ENCODE data around the gene ZFHX2.

The ZFHX2 gene

DNA sequence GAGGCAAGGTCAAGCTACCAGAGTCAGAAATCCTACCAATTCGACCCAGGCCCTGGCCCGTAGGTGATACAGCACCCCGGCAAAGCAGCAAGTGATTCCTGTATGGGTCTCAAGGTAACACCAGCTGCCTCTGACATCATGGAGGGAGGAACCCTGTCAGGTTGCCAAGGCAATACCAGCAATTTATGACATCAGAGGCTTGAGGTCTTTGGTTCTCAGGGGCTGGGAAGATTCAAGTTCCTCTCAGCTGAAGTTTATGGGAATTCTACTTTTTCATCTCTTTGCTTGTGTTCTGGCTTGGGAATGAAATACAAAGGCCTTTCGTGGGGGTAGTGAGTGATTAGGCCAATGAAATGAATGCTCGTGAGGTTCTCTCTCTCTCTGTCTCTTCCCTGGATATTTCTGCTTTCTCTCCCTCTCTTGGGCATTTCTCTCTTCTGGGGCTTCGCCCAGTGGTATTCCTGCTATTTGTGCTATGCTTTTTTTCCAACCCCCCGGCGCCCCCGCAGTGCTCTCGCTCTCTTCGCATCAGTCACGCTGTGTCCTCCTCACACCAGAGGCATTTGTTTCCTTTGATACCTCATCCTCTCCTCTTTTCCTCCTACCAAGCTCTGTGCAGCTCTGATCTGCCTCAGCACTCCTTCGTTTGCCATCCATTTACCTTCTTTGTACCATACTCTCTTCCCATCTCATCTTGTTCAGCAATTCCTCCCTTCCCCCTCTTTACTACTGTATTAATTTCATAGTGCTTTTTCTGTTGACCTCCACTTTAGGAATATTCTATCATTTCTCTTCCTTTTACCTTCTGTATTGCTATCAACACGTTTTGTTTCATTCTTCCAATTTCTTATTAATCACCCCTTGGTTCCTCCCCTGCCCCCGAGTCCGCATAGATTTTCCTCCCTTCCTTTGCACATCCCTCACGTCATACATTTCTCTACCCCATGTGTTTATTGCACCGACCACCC is 2.9 kb downstream of the ZFHX2 start:
- no peak overlapping the region for H3K9ac ChIP-seq (ENCODE audit: low read length)
- H3K36me3 ChIP-seq (replicated peaks; ENCODE audit: insufficient read depth, low read length): no peaks in the 10 kb centered on the region
- no peak overlapping the region for H3K27ac ChIP-seq (ENCODE audit: low read length)
- no peaks in the 10 kb centered on the region for H3K4me1 ChIP-seq (ENCODE audit: low read length)
- no peak overlapping the region for H3K4me3 ChIP-seq (ENCODE audit: low read length)
- H3K79me2 ChIP-seq (ENCODE audit: low read length): no peaks in the 10 kb centered on the region
- no peaks in the 10 kb centered on the region for H3F3A ChIP-seq (ENCODE audit: insufficient read depth, low read length)
- no peak for DNase-seq
- H2AFZ ChIP-seq (ENCODE audit: low read length): no peak overlapping the region
- H3K4me2 ChIP-seq (ENCODE audit: low read depth, low read length): no peak overlapping the region
- H4K20me1 ChIP-seq (ENCODE audit: insufficient read depth, low read length): no peaks in the 10 kb centered on the region
- TF ChIP-seq, protein P1, sequence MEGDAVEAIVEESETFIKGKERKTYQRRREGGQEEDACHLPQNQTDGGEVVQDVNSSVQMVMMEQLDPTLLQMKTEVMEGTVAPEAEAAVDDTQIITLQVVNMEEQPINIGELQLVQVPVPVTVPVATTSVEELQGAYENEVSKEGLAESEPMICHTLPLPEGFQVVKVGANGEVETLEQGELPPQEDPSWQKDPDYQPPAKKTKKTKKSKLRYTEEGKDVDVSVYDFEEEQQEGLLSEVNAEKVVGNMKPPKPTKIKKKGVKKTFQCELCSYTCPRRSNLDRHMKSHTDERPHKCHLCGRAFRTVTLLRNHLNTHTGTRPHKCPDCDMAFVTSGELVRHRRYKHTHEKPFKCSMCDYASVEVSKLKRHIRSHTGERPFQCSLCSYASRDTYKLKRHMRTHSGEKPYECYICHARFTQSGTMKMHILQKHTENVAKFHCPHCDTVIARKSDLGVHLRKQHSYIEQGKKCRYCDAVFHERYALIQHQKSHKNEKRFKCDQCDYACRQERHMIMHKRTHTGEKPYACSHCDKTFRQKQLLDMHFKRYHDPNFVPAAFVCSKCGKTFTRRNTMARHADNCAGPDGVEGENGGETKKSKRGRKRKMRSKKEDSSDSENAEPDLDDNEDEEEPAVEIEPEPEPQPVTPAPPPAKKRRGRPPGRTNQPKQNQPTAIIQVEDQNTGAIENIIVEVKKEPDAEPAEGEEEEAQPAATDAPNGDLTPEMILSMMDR (IDR thresholded peaks at IDR 0.05; ENCODE audit: low read length): no peak
- TF ChIP-seq EZH2 (optimal IDR thresholded peaks at IDR 0.05; ENCODE audit: low read depth, low read length) (no peak), EZH2phosphoT487 (IDR thresholded peaks at IDR 0.05; ENCODE audit: low read length) (no peak)
- no peaks in the 10 kb centered on the region for H3K9me2 ChIP-seq (replicated peaks; ENCODE audit: insufficient read depth, low read length)
- H3K9me3 ChIP-seq (replicated peaks; ENCODE audit: insufficient read depth, low read length): no peaks in the 10 kb centered on the region
- H3K27me3 ChIP-seq (replicated peaks; ENCODE audit: insufficient read depth, low read length): no peaks in the 10 kb centered on the region

DNA sequence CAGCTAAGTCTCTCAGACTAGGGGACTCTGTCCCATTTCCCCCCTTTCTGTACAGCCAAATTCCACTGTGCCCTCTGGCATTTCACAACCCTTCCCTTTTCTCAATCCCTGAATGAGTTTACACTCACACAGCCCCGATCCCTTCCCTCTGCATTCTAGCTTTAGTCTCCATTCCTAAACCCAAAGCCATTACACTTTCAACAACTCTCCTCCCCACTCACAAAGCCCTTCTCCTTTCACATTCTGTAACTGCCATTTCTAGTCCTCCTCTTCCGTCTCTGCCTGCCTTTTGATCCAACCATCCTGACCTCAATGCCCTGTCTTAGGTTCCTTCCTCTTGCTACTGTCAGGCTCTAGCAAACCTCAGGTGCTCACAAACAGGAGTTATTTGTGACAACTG is 3.6 kb downstream of the ZFHX2 start:
- Histone ChIP-seq H2AFZ (ENCODE audit: low read length) (no peak overlapping the region), H3F3A (ENCODE audit: insufficient read depth, low read length) (no peaks in the 10 kb centered on the region), H3K4me2 (ENCODE audit: low read depth, low read length) (no peak overlapping the region), H3K27ac (ENCODE audit: low read length) (no peak overlapping the region), H3K79me2 (ENCODE audit: low read length) (no peaks in the 10 kb centered on the region), H3K27me3 (replicated peaks; ENCODE audit: insufficient read depth, low read length) (no peaks in the 10 kb centered on the region), H3K4me3 (ENCODE audit: low read length) (no peak overlapping the region), H4K20me1 (ENCODE audit: insufficient read depth, low read length) (no peaks in the 10 kb centered on the region), H3K9me2 (replicated peaks; ENCODE audit: insufficient read depth, low read length) (no peaks in the 10 kb centered on the region), H3K9me3 (replicated peaks; ENCODE audit: insufficient read depth, low read length) (no peaks in the 10 kb centered on the region), H3K36me3 (replicated peaks; ENCODE audit: insufficient read depth, low read length) (no peaks in the 10 kb centered on the region), H3K4me1 (ENCODE audit: low read length) (no peaks in the 10 kb centered on the region), H3K9ac (ENCODE audit: low read length) (no peak overlapping the region)
- TF ChIP-seq EZH2 (optimal IDR thresholded peaks at IDR 0.05; ENCODE audit: low read depth, low read length): no peak
- TF ChIP-seq EZH2phosphoT487 (IDR thresholded peaks at IDR 0.05; ENCODE audit: low read length): no peak
- TF ChIP-seq, protein P1 (IDR thresholded peaks at IDR 0.05; ENCODE audit: low read length): no peak
- DNase-seq: no peak

DNA sequence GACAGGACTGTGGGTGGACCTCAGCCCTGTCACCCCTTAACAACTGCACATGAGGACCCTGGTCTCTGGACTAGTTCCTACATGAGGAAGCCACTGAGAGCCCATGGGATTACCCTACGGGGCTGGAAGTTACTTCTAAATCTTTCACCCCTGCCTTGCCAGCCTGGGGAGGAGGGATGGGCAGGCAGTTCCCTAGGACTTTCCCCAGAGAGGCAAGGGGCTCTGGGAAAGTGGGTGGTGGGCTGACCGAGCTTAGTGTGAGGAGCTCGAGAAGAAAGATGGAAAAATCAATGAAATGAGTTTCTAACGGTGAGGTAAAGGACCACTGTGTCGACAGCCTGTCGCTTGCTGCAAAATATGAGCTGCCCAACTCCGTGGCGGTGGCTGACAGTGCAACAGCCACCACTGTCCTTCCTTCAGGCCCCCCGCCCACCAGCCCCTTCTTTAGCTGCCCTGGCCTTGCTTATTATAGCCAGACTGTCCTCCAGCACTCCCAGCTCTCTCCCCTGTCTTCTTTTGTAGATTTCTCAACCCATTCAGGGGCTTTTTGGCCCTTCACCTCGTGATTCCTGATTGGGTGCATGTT is 5.0 kb downstream of the ZFHX2 start:
- no peaks in the 10 kb centered on the region for H3F3A ChIP-seq (ENCODE audit: insufficient read depth, low read length)
- TF ChIP-seq, protein P1 (IDR thresholded peaks at IDR 0.05; ENCODE audit: low read length): no peak
- TF ChIP-seq EZH2phosphoT487 (IDR thresholded peaks at IDR 0.05; ENCODE audit: low read length) (no peak), EZH2 (optimal IDR thresholded peaks at IDR 0.05; ENCODE audit: low read depth, low read length) (no peak)
- H3K9me2 ChIP-seq (replicated peaks; ENCODE audit: insufficient read depth, low read length): no peaks in the 10 kb centered on the region
- H3K27me3 ChIP-seq (replicated peaks; ENCODE audit: insufficient read depth, low read length): no peaks in the 10 kb centered on the region
- no peaks in the 10 kb centered on the region for H4K20me1 ChIP-seq (ENCODE audit: insufficient read depth, low read length)
- H3K4me3 ChIP-seq (ENCODE audit: low read length): no peak overlapping the region
- no peaks in the 10 kb centered on the region for H3K36me3 ChIP-seq (replicated peaks; ENCODE audit: insufficient read depth, low read length)
- no peak overlapping the region for H3K4me2 ChIP-seq (ENCODE audit: low read depth, low read length)
- no peak overlapping the region for H3K9ac ChIP-seq (ENCODE audit: low read length)
- no peak overlapping the region for H3K27ac ChIP-seq (ENCODE audit: low read length)
- H2AFZ ChIP-seq (ENCODE audit: low read length): no peak overlapping the region
- no peaks in the 10 kb centered on the region for H3K79me2 ChIP-seq (ENCODE audit: low read length)
- H3K9me3 ChIP-seq (replicated peaks; ENCODE audit: insufficient read depth, low read length): no peaks in the 10 kb centered on the region
- H3K4me1 ChIP-seq (ENCODE audit: low read length): no peaks in the 10 kb centered on the region
- no peak for DNase-seq

Data from MM.1S (cell line).